Heart left ventricle (tissue), 13 donors: Measurements from ENCODE around the gene RFPL4AL1.
"Not testable (repeated sequence)": the region's sequence is repeated elsewhere in the genome, so short reads cannot be mapped to it uniquely, and the experiment has no call there.

ENCODE experiments used
- POLR2A ChIP-seq, 2 donors: fragments of 450-650 bp; IDR thresholded peaks; one replicate each; pipeline ENCODE4 v1.6.1; 2017; ENCODE audit warnings: antibody characterized with exemption in 2 of 2, mild to moderate bottlenecking in 2 of 2, moderate library complexity in 2 of 2
- TF ChIP-seq, protein P1 (sequence below), 12 donors: fragments of 200-600 bp; sonication (generic) in 4 of 12; IDR thresholded peaks; one replicate each; pipeline versions ENCODE4 v1.5.0 to v1.8.0; 2018 to 2022; ENCODE audit warnings: antibody characterized with exemption in 12 of 12, mild to moderate bottlenecking in 5 of 12
- donor health status: ischemic (EF 13 %, LVEDD 7.1; RV severe dilation, severe dysfunction).
- donor health status: DM: no; HTN: yes; CAD: no.
- donor health status: DM: no; HTN: no; CAD: no.
- donor health status: ischemic (EF 25% LVEDD 6.9; RV normal size, moderate dysfunction).
- donor health status: ischemic (EF 25% LVEDD 5.7; RV mildly dilated, moderate dysfunction).
- donor health status: ischemic (EF 35%, LVEDD 5.7; RV mildly dilated, moderate dysfunction).
- donor health status: nonischemic (EF 11% LVEDD 7.7; RV severe dilation, severe dysfunction).
- donor health status: DM: yes; HTN: yes; CAD: no.
- donor health status: PGD.
- donor health status: ischemic (EF 29% LVEDD 5.4; RV normal size, mild dysfunction).
- donor health status: nonischemic (EF 23%, LVEDD 6.1; RV moderate dilation, normal function).

DNA sequence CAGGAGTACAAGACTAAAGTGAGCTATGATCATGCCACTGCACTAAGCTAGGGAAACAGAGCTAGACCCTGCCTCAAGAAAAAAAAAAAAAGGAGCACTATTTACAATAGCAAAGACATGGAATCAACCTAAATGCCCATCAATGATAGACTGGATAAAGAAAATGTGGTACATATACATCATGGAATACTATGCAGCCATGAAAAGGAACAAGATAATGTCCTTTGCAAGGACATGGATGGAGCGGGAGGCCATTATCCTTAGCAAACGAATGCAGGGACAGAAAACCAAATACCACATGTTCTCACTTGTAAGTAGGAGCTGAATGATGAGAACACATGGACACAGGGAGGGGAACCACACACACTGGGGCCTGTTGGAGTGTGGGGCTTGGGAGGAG lies 38.5 kb upstream of the RFPL4AL1 start:
- TF ChIP-seq, protein P1, sequence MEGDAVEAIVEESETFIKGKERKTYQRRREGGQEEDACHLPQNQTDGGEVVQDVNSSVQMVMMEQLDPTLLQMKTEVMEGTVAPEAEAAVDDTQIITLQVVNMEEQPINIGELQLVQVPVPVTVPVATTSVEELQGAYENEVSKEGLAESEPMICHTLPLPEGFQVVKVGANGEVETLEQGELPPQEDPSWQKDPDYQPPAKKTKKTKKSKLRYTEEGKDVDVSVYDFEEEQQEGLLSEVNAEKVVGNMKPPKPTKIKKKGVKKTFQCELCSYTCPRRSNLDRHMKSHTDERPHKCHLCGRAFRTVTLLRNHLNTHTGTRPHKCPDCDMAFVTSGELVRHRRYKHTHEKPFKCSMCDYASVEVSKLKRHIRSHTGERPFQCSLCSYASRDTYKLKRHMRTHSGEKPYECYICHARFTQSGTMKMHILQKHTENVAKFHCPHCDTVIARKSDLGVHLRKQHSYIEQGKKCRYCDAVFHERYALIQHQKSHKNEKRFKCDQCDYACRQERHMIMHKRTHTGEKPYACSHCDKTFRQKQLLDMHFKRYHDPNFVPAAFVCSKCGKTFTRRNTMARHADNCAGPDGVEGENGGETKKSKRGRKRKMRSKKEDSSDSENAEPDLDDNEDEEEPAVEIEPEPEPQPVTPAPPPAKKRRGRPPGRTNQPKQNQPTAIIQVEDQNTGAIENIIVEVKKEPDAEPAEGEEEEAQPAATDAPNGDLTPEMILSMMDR (IDR thresholded peaks at IDR 0.05): not testable (repeated sequence)
- TF ChIP-seq POLR2A (IDR thresholded peaks at IDR 0.05): not testable (repeated sequence)
